Muscle of leg (tissue), 11 donors: ENCODE data around the gene AP1S1. TPM values are rescaled to one million over a fixed set of nuclear protein-coding genes. Genes with fewer than 3 reads are reported as not detected.

Source experiments
- DNase-seq: peaks from one replicate; pipeline ENCODE4 v3.0.0; 2013
- H3K27ac ChIP-seq: one replicate; pipeline ENCODE4 v1.5.1; 2013; ENCODE audit warnings: mild to moderate bottlenecking, low read length, control low read depth
- H3K27me3 ChIP-seq: one replicate; pipeline ENCODE4 v1.6.1; 2013; ENCODE audit warnings: low read length; ENCODE audit not compliant: control insufficient read depth, insufficient read depth
- H3K36me3 ChIP-seq: one replicate; pipeline ENCODE4 v1.6.1; 2013; ENCODE audit warnings: low read length; ENCODE audit not compliant: control insufficient read depth, insufficient read depth
- H3K4me1 ChIP-seq: one replicate; pipeline ENCODE4 v1.6.1; 2013; ENCODE audit warnings: low read length; ENCODE audit not compliant: control insufficient read depth, insufficient read depth
- H3K4me3 ChIP-seq: one replicate; pipeline ENCODE4 v1.5.1; 2013; ENCODE audit warnings: low read length, control low read depth
- H3K9me3 ChIP-seq: replicated peaks from 2 replicates; pipeline ENCODE4 v1.6.1; 2013; ENCODE audit warnings: low read depth, low read length; ENCODE audit not compliant: control insufficient read depth
- WGBS: methylation state at CpG from one replicate; pipeline ENCODE4 v1.1.5; 2013; ENCODE audit warnings: missing lambda C conversion rate; ENCODE audit not compliant: insufficient coverage; 5-methylcytosine and 5-hydroxymethylcytosine counted together
- polyA plus RNA-seq, 8 donors: library from polyadenylated mRNA; unstranded; fragments of 120-200 nt; gene quantifications; one replicate each; pipeline versions ENCODE4 v1.2.1 to v1.2.3, GENCODE V29; 2013; ENCODE audit warnings: inconsistent platforms in 1 of 8, low replicate concordance in 1 of 8; ENCODE audit not compliant: insufficient read length in 8 of 8, insufficient read depth in 1 of 8
- total RNA-seq: library from RNA; stranded (reverse); fragments of 120-200 nt; gene quantifications from one replicate; pipeline ENCODE4 v1.2.4, GENCODE V29; 2013

AP1S1 gene
- total and polyA plus RNA-seq, 9 donors: 20.2 to 36.8 (median 23.0) TPM

GRCh38 chr7:101169838-101170551 is 15.7 kb downstream of the AP1S1 start:
- DNase-seq: peak; percentile 49
- H3K27ac ChIP-seq: no peak overlapping the region
- no peak overlapping the region for H3K4me3 ChIP-seq
- peaks cover 100% of the 10 kb centered on the region for H3K27me3 ChIP-seq
- H3K36me3 ChIP-seq: no peaks in the 10 kb centered on the region
- H3K4me1 ChIP-seq: peaks cover 33% of the 10 kb centered on the region
- no peaks in the 10 kb centered on the region for H3K9me3 ChIP-seq
- 5% methylated on average over 4 of the region's 33 CpGs for WGBS

- no peak for DNase-seq
- WGBS: 4% methylated on average over 13 of the region's 17 CpGs
Observed at GRCh38 chr7:101170617-101171441, 16.6 kb downstream of the AP1S1 start.

GRCh38 chr7:101171442-101171837 is 17.2 kb downstream of the AP1S1 start:
- WGBS: 6% methylated on average over 2 of the region's 13 CpGs
- Histone ChIP-seq H3K9me3 (no peaks in the 10 kb centered on the region), H3K36me3 (no peaks in the 10 kb centered on the region)

More at GRCh38 chr7:101170617-101171441, 16.6 kb downstream of the AP1S1 start:
- H3K27me3 ChIP-seq: peaks cover 100% of the 10 kb centered on the region
- H3K36me3 ChIP-seq: no peaks in the 10 kb centered on the region
- H3K4me3 ChIP-seq: no peak overlapping the region
- no peak overlapping the region for H3K27ac ChIP-seq
- no peaks in the 10 kb centered on the region for H3K9me3 ChIP-seq
- H3K4me1 ChIP-seq: peaks cover 24% of the 10 kb centered on the region

GRCh38 chr7:101172005-101172853 is 18.0 kb downstream of the AP1S1 start:
- H3K36me3 ChIP-seq: no peaks in the 10 kb centered on the region
- H3K9me3 ChIP-seq: no peaks in the 10 kb centered on the region
- peaks cover 22% of the 10 kb centered on the region for H3K4me1 ChIP-seq
- H3K27ac ChIP-seq: no peak overlapping the region
- H3K4me3 ChIP-seq: no peak overlapping the region
- no peak for DNase-seq
- under 1% methylated on average over 77 of the region's 79 CpGs for WGBS
- H3K27me3 ChIP-seq: peaks cover 100% of the 10 kb centered on the region

More at GRCh38 chr7:101171442-101171837, 17.2 kb downstream of the AP1S1 start:
- no peak overlapping the region for H3K4me3 ChIP-seq
- no peak overlapping the region for H3K27ac ChIP-seq
- H3K4me1 ChIP-seq: peaks cover 22% of the 10 kb centered on the region
- peaks cover 100% of the 10 kb centered on the region for H3K27me3 ChIP-seq
- no peak for DNase-seq

GRCh38 chr7:101172854-101173751 is 18.8 kb downstream of the AP1S1 start:
- Histone ChIP-seq H3K4me3 (no peak overlapping the region), H3K27me3 (peaks cover 100% of the 10 kb centered on the region), H3K9me3 (no peaks in the 10 kb centered on the region), H3K36me3 (no peaks in the 10 kb centered on the region), H3K27ac (no peak overlapping the region), H3K4me1 (peaks cover 22% of the 10 kb centered on the region)
- DNase-seq: peak; percentile 37
- under 1% methylated on average over 44 of the region's 53 CpGs for WGBS

- H3K27ac ChIP-seq: no peak overlapping the region
- H3K36me3 ChIP-seq: no peaks in the 10 kb centered on the region
- no peak for DNase-seq
- H3K4me1 ChIP-seq: peaks cover 22% of the 10 kb centered on the region
- 8% methylated on average over 14 of the region's 16 CpGs for WGBS
- no peaks in the 10 kb centered on the region for H3K9me3 ChIP-seq
- H3K4me3 ChIP-seq: no peak overlapping the region
- H3K27me3 ChIP-seq: peaks cover 100% of the 10 kb centered on the region
Observed at GRCh38 chr7:101173752-101174244, 19.5 kb downstream of the AP1S1 start.

- H3K4me1 ChIP-seq: peaks cover 22% of the 10 kb centered on the region
- no peaks in the 10 kb centered on the region for H3K36me3 ChIP-seq
- no peak overlapping the region for H3K27ac ChIP-seq
- H3K9me3 ChIP-seq: no peaks in the 10 kb centered on the region
- peaks cover 100% of the 10 kb centered on the region for H3K27me3 ChIP-seq
- H3K4me3 ChIP-seq: no peak overlapping the region
- DNase-seq: no peak
- 2% methylated on average over 27 of the region's 28 CpGs for WGBS
Observed at GRCh38 chr7:101174322-101174854, 20.1 kb downstream of the AP1S1 start.

GRCh38 chr7:101175664-101176063 is 21.4 kb downstream of the AP1S1 start:
- WGBS: no CpG with 5 or more reads among the region's 3 CpGs
- Histone ChIP-seq H3K27ac (no peak overlapping the region), H3K9me3 (no peaks in the 10 kb centered on the region), H3K27me3 (peaks cover 100% of the 10 kb centered on the region), H3K36me3 (no peaks in the 10 kb centered on the region), H3K4me3 (no peak overlapping the region), H3K4me1 (peaks cover 26% of the 10 kb centered on the region)
- DNase-seq: no peak

GRCh38 chr7:101177644-101178043 is 23.4 kb downstream of the AP1S1 start:
- Histone ChIP-seq H3K9me3 (no peaks in the 10 kb centered on the region), H3K4me3 (no peak overlapping the region), H3K27me3 (peaks cover 100% of the 10 kb centered on the region), H3K27ac (no peak overlapping the region), H3K4me1 (peaks cover 17% of the 10 kb centered on the region), H3K36me3 (no peaks in the 10 kb centered on the region)
- no peak for DNase-seq
- 83% methylated on average over 1 of the region's 2 CpGs for WGBS
